Parathyroid adenoma (tissue), 2 donors: ENCODE measurements around the gene PEAK1.

Experiments
- H2AFZ ChIP-seq: fragments of 300-600 bp; sonication (generic); one replicate; pipeline ENCODE4 v1.7.0; 2017; ENCODE audit warnings: antibody characterized with exemption, mild to moderate bottlenecking
- H3K27ac ChIP-seq: fragments of 300-600 bp; sonication (generic); one replicate; pipeline ENCODE4 v1.7.0; 2017
- H3K27me3 ChIP-seq: fragments of 300-600 bp; sonication (generic); one replicate; pipeline ENCODE4 v1.7.0; 2017; ENCODE audit warnings: low read length; ENCODE audit not compliant: control insufficient read depth, insufficient read depth
- H3K36me3 ChIP-seq: fragments of 300-600 bp; sonication (generic); one replicate; pipeline ENCODE4 v1.7.0; 2017; ENCODE audit warnings: low read length; ENCODE audit not compliant: control insufficient read depth, insufficient read depth
- H3K4me1 ChIP-seq: fragments of 300-600 bp; sonication (generic); one replicate; pipeline ENCODE4 v1.7.0; 2017; ENCODE audit warnings: control low read depth
- H3K4me2 ChIP-seq: fragments of 300-600 bp; sonication (generic); one replicate; pipeline ENCODE4 v1.7.0; 2017; ENCODE audit warnings: low read length
- H3K4me3 ChIP-seq: fragments of 300-600 bp; sonication (generic); one replicate; pipeline ENCODE4 v1.7.0; 2017; ENCODE audit warnings: low read depth, low read length
- H3K79me2 ChIP-seq: fragments of 300-600 bp; sonication (generic); one replicate; pipeline ENCODE4 v1.7.0; 2017; ENCODE audit warnings: control low read depth
- H3K9ac ChIP-seq: fragments of 300-600 bp; sonication (generic); one replicate; pipeline ENCODE4 v1.7.0; 2017; ENCODE audit warnings: mild to moderate bottlenecking
- H3K9me3 ChIP-seq: fragments of 300-600 bp; sonication (generic); one replicate; pipeline ENCODE4 v1.7.0; 2017; ENCODE audit warnings: low read length; ENCODE audit not compliant: control insufficient read depth
- CTCF ChIP-seq: fragments of 300-600 bp; sonication (generic); IDR thresholded peaks from one replicate; pipeline ENCODE4 v1.7.0; 2017; ENCODE audit warnings: antibody characterized with exemption, mild to moderate bottlenecking
- donor health status: primary hyperparathyroidism.

The PEAK1 gene

GRCh38 chr15:77243716-77244401 lies 176.0 kb downstream of the PEAK1 start:
- no peaks in the 10 kb centered on the region for H3K9me3 ChIP-seq
- H3K4me3 ChIP-seq = no peak overlapping the region
- no peak overlapping the region for H3K27ac ChIP-seq
- H3K9ac ChIP-seq = no peak overlapping the region
- TF ChIP-seq CTCF = no peak
- no peaks in the 10 kb centered on the region for H3K36me3 ChIP-seq
- no peak overlapping the region for H3K4me2 ChIP-seq
- no peaks in the 10 kb centered on the region for H3K4me1 ChIP-seq
- H3K79me2 ChIP-seq = no peaks in the 10 kb centered on the region
- H2AFZ ChIP-seq = no peak overlapping the region
- H3K27me3 ChIP-seq = no peaks in the 10 kb centered on the region

GRCh38 chr15:77243135-77243534 lies 176.8 kb downstream of the PEAK1 start:
- H2AFZ ChIP-seq = no peak overlapping the region
- H3K36me3 ChIP-seq = no peaks in the 10 kb centered on the region
- H3K9me3 ChIP-seq = no peaks in the 10 kb centered on the region
- H3K9ac ChIP-seq = no peak overlapping the region
- no peaks in the 10 kb centered on the region for H3K4me1 ChIP-seq
- no peaks in the 10 kb centered on the region for H3K27me3 ChIP-seq
- no peak overlapping the region for H3K4me2 ChIP-seq
- no peaks in the 10 kb centered on the region for H3K79me2 ChIP-seq
- no peak overlapping the region for H3K4me3 ChIP-seq
- H3K27ac ChIP-seq = no peak overlapping the region
- TF ChIP-seq CTCF = no peak

GRCh38 chr15:77239882-77240608 lies 179.9 kb downstream of the PEAK1 start:
- no peak for TF ChIP-seq CTCF
- Histone ChIP-seq H3K9me3 (no peaks in the 10 kb centered on the region), H3K36me3 (no peaks in the 10 kb centered on the region), H3K79me2 (no peaks in the 10 kb centered on the region), H3K27me3 (no peaks in the 10 kb centered on the region), H3K4me2 (no peak overlapping the region), H3K9ac (no peak overlapping the region), H2AFZ (no peak overlapping the region), H3K4me1 (no peaks in the 10 kb centered on the region), H3K4me3 (no peak overlapping the region), H3K27ac (no peak overlapping the region)

GRCh38 chr15:77235566-77235965 lies 184.3 kb downstream of the PEAK1 start:
- Histone ChIP-seq H3K4me2 (no peak overlapping the region), H3K36me3 (no peaks in the 10 kb centered on the region), H3K4me3 (no peak overlapping the region), H3K9ac (no peak overlapping the region), H3K9me3 (no peaks in the 10 kb centered on the region), H2AFZ (no peak overlapping the region), H3K27me3 (no peaks in the 10 kb centered on the region), H3K4me1 (no peaks in the 10 kb centered on the region), H3K27ac (no peak overlapping the region), H3K79me2 (no peaks in the 10 kb centered on the region)
- no peak for TF ChIP-seq CTCF
